ENCODE measurements around the gene MAP6. TPM values are rescaled to one million over a fixed set of nuclear protein-coding genes. Genes with fewer than 3 reads are reported as not detected.
A peak's percentile ranks its signal among the peaks of the same experiment; 100 is the strongest.
"Not testable (repeated sequence)": the region's sequence is repeated elsewhere in the genome, so short reads cannot be mapped to it uniquely, and the experiment has no call there.

The MAP6 gene
- total RNA-seq, 1 donor from 2014 or later: 2.1 TPM

DNA sequence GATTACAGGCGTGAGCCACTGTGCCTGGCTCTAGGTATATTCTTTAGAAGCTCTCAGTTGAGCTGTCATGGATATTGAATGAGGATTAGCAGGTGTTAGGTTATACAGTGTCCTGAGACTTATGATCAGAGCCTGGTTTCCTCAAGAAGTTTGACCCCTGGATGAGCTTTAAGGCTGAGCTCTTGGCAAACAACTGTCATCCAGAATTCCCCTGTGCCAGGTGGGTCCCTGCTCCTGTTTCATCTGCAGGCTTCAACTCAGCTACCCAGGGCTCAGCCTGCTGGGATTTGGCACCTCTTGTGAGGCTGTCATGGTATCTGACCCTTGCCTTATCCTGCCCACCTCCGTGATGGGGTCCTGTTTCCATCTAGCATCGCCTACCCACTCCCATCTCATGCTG, 82.4 kb downstream of the MAP6 start:
- Histone ChIP-seq H3K36me3 (ENCODE audit: control insufficient read depth in 3 of 3, insufficient read depth in 3 of 3, low read length in 3 of 3) (no peaks in the 10 kb centered on the region), H3K9ac (ENCODE audit: low read depth in 1 of 3, low read length in 3 of 3) (no peak overlapping the region), H3K4me1 (ENCODE audit: control insufficient read depth in 3 of 3, insufficient read depth in 3 of 3, low read length in 3 of 3) (peaks cover 13 to 18% (median 14%) of the 10 kb centered on the region in 3 donors)

DNA sequence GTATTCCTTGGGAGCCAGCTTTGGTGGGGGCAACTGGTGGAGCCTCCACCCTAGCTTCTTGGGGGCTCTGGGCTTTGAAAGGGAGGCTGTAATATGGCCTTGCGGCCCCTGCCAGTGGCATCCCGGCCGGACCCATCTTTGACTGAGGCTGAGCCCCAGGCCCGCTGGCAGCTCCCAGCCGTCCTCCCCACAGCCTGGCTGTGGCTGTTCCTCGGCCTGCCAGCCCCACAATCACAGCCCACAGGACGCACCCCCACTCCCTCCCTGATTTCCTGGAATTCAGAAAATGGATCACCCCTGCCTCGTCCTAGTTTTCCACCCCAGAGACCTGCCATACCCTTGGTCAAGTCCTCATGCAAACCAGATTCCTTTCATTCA, 83.6 kb downstream of the MAP6 start:
- no peak overlapping the region for H3K9ac ChIP-seq (ENCODE audit: low read depth in 1 of 3, low read length in 3 of 3)
- H3K9me3 ChIP-seq (ENCODE audit: control insufficient read depth in 3 of 3, low read length in 3 of 3): no peaks in the 10 kb centered on the region
- peaks cover 0 to 4% (median 0%) of the 10 kb centered on the region in 3 donors for H3K27me3 ChIP-seq (ENCODE audit: control insufficient read depth in 3 of 3, insufficient read depth in 3 of 3, low read length in 3 of 3)
- H3K36me3 ChIP-seq (ENCODE audit: control insufficient read depth in 3 of 3, insufficient read depth in 3 of 3, low read length in 3 of 3): no peaks in the 10 kb centered on the region
- peak overlapping the region; percentile 90 for H3K27ac ChIP-seq (ENCODE audit: low read depth, low read length)
- H3K4me3 ChIP-seq (ENCODE audit: low read length in 3 of 3): no peak overlapping the region
- H3K4me1 ChIP-seq (ENCODE audit: control insufficient read depth in 3 of 3, insufficient read depth in 3 of 3, low read length in 3 of 3): peaks cover 13 to 18% (median 14%) of the 10 kb centered on the region in 3 donors

More for the DNA sequence above, 82.4 kb downstream of the MAP6 start:
- no peak overlapping the region for H3K27ac ChIP-seq (ENCODE audit: low read depth, low read length)
- peaks cover 0 to 4% (median 0%) of the 10 kb centered on the region in 3 donors for H3K27me3 ChIP-seq (ENCODE audit: control insufficient read depth in 3 of 3, insufficient read depth in 3 of 3, low read length in 3 of 3)
- no peaks in the 10 kb centered on the region for H3K9me3 ChIP-seq (ENCODE audit: control insufficient read depth in 3 of 3, low read length in 3 of 3)
- H3K4me3 ChIP-seq (ENCODE audit: low read length in 3 of 3): no peak overlapping the region

DNA sequence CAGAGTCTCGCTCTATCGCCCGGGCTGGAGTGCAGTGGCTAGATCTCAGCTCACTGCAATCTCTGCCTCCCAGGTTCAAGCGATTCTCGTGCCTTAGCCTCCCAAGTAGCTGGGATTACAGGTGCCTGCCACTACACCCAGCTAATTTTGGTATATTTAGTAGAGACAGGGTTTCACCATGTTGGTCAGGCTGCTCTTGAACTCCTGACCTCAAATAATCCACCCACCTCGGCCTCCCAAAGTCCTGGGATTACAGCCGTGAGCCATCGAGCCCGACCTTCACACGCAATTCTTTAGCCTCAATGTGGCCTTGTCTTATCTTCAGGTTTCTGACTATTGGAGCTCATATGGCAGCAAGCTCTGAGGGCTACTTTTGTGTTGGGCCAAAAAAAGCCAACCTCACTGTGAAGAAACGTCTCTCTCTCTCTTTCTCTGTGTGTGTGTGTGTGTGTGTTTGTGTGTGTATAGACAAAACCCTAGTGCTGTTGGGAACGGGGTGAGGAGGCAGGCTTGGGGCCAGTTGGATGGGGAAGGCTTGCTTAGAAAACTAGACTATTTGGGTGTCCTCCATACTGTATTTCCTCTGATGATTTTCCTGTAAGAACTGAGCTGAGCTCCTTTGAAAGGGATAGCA, 84.1 kb downstream of the MAP6 start:
- Histone ChIP-seq H3K4me1 (ENCODE audit: control insufficient read depth in 3 of 3, insufficient read depth in 3 of 3, low read length in 3 of 3) (peaks cover 13 to 18% (median 14%) of the 10 kb centered on the region in 3 donors), H3K4me3 (ENCODE audit: low read length in 3 of 3) (peak overlapping the region in 1 of 3 donors; percentile 87), H3K27ac (ENCODE audit: low read depth, low read length) (peak overlapping the region; percentile 90), H3K9ac (ENCODE audit: low read depth in 1 of 3, low read length in 3 of 3) (peak overlapping the region in 2 of 3 donors; percentile 89 to 93)
- H3K9me3 ChIP-seq (ENCODE audit: control insufficient read depth in 3 of 3, low read length in 3 of 3); H3K36me3 ChIP-seq (ENCODE audit: control insufficient read depth in 3 of 3, insufficient read depth in 3 of 3, low read length in 3 of 3); H3K27me3 ChIP-seq (ENCODE audit: control insufficient read depth in 3 of 3, insufficient read depth in 3 of 3, low read length in 3 of 3): not testable (repeated sequence)

DNA sequence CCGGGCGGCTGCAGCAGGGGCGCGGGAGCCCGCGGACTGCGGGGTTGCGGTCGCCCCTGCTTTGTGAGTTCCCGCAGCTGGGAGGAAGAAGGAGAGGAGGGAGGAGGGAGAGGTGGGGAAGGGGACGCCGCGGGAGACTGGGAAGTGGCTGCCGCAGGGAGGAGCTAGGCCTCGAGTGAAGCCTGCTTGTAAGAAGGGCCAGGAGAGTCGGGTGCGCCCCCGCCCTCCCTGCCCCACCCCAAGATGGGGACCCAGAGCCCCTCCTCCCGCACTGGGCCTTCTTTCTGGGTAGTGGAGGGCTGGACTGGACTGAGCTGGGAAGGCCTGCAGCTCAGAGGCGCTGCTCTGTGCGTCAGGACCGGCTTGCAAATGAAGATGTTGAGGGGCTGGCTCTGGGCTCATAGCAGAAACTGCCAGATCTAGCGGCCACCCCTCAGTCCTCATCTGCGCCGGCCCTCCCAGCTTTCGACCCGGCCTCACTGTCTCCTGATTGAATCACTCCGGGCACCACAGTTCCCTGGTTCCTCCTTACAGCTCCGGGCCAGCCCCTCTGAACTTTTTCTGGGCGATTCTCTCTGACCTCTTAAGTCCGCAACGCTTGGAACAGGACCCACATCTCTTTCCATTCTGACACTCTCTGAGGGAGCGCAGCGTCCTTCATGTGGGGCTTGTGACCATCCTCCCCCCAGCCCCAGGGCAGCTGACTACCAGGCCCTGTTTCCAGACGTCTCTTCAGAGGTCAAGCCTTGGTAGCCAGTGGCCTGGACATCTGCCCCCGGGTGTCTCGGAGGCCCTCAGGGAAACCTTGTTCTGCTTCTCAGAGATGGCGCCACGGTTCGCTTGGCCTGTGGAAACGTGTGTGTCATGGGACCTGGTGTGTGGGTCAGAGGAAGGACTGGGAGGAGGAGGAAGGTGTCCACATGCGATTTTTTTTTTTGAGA, 84.8 kb downstream of the MAP6 start:
- Histone ChIP-seq H3K4me1 (ENCODE audit: control insufficient read depth in 3 of 3, insufficient read depth in 3 of 3, low read length in 3 of 3) (peaks cover 13 to 18% (median 14%) of the 10 kb centered on the region in 3 donors), H3K9me3 (ENCODE audit: control insufficient read depth in 3 of 3, low read length in 3 of 3) (no peaks in the 10 kb centered on the region), H3K4me3 (ENCODE audit: low read length in 3 of 3) (peak overlapping the region; percentile 82 to 87 (median 83)), H3K36me3 (ENCODE audit: control insufficient read depth in 3 of 3, insufficient read depth in 3 of 3, low read length in 3 of 3) (no peaks in the 10 kb centered on the region), H3K27me3 (ENCODE audit: control insufficient read depth in 3 of 3, insufficient read depth in 3 of 3, low read length in 3 of 3) (peaks cover 0 to 4% (median 0%) of the 10 kb centered on the region in 3 donors), H3K9ac (ENCODE audit: low read depth in 1 of 3, low read length in 3 of 3) (peak overlapping the region; percentile 88 to 93 (median 89)), H3K27ac (ENCODE audit: low read depth, low read length) (peak overlapping the region; percentile 90)

DNA sequence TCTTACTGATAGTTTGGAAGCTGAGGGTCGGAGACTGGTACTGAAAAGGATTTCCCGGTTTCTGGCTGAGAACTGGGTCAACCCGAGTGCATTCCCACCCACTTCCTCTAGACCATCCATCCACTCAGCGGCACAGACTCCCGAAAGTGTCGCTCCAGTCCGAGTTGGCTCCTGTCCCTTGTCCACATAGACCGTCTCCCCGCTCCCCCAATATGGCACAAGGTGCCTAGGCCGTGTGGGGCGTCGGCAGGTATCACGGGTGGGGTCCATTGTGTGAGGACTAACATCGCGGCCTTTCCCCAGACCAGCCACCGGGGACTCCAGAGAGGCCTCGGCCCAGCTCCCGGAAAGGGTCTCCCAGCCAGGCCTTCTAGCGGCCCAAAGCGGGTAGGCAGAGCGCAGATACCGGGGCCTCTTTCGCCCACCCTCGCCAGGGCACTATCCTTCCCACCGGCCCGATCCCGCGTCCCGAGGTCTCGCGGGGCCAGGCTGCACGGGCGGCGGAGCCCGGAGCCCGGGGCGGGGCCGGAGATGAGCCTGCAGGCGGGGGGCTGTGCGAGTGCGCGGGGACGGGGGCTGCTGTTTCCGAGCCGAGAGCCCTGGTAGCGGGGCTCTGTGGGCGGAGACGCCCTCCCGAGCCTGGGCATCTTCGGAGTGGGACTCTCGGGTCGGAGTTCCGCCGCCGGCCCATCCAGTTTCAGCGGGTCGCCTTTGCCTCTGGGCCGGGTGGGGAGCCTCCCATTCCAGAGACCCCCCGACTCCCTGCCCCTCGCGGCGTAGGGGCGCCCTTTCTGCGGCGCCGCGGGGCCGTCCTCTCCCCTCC, 85.7 kb downstream of the MAP6 start:
- Histone ChIP-seq H3K4me3 (ENCODE audit: low read length in 3 of 3) (peak overlapping the region; percentile 82 to 87 (median 83)), H3K9me3 (ENCODE audit: control insufficient read depth in 3 of 3, low read length in 3 of 3) (no peaks in the 10 kb centered on the region), H3K4me1 (ENCODE audit: control insufficient read depth in 3 of 3, insufficient read depth in 3 of 3, low read length in 3 of 3) (peaks cover 13 to 18% (median 14%) of the 10 kb centered on the region in 3 donors), H3K9ac (ENCODE audit: low read depth in 1 of 3, low read length in 3 of 3) (peak overlapping the region; percentile 88 to 93 (median 89)), H3K27me3 (ENCODE audit: control insufficient read depth in 3 of 3, insufficient read depth in 3 of 3, low read length in 3 of 3) (peaks cover 0 to 4% (median 0%) of the 10 kb centered on the region in 3 donors), H3K36me3 (ENCODE audit: control insufficient read depth in 3 of 3, insufficient read depth in 3 of 3, low read length in 3 of 3) (no peaks in the 10 kb centered on the region), H3K27ac (ENCODE audit: low read depth, low read length) (peak overlapping the region; percentile 90)

DNA sequence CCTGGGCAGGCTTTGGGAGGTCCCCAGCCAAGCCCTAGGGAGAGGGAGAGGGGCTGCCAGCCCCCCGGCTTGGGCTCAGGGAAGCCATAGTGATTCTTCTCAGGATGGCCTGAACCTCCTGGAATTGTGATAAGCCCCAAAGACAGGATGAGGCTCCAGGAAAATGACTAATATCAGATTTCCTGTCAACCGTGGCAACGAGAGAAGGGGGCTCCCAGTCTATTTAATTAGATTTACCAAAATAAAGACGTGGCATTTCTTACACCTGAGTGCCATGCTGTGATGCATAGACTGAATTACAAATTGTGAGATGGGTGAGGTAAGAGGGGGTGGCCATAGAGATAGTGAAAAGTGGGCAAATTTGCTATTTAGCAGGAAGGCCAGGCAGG, 86.3 kb downstream of the MAP6 start:
- Histone ChIP-seq H3K9ac (ENCODE audit: low read depth in 1 of 3, low read length in 3 of 3) (peak overlapping the region; percentile 88 to 93 (median 89)), H3K4me1 (ENCODE audit: control insufficient read depth in 3 of 3, insufficient read depth in 3 of 3, low read length in 3 of 3) (peaks cover 13 to 18% (median 14%) of the 10 kb centered on the region in 3 donors), H3K4me3 (ENCODE audit: low read length in 3 of 3) (peak overlapping the region; percentile 82 to 87 (median 83)), H3K27me3 (ENCODE audit: control insufficient read depth in 3 of 3, insufficient read depth in 3 of 3, low read length in 3 of 3) (peaks cover 0 to 4% (median 0%) of the 10 kb centered on the region in 3 donors), H3K36me3 (ENCODE audit: control insufficient read depth in 3 of 3, insufficient read depth in 3 of 3, low read length in 3 of 3) (no peaks in the 10 kb centered on the region), H3K27ac (ENCODE audit: low read depth, low read length) (peak overlapping the region; percentile 90), H3K9me3 (ENCODE audit: control insufficient read depth in 3 of 3, low read length in 3 of 3) (no peaks in the 10 kb centered on the region)

DNA sequence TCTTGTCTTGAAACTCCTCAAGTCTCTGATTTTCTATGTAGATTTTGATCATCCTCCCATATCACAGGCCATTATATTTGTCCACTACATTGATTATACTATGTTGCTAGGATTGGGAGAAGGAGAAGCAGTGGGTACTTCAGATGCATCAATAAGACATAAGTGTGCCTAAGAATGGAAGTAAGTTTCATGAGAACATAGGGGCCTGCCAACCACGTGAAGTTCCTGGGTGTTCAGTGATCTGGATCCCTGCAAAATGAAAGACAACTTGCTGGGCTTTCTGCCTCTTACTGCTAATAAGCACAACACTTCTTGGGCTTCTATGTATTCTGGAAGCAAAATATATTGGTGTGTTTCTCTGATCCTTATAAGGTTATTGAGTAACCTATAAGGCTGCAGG, 89.0 kb downstream of the MAP6 start:
- H3K27me3 ChIP-seq (ENCODE audit: control insufficient read depth in 3 of 3, insufficient read depth in 3 of 3, low read length in 3 of 3): peaks cover 0 to 4% (median 0%) of the 10 kb centered on the region in 3 donors
- no peaks in the 10 kb centered on the region for H3K9me3 ChIP-seq (ENCODE audit: control insufficient read depth in 3 of 3, low read length in 3 of 3)
- no peak overlapping the region for H3K27ac ChIP-seq (ENCODE audit: low read depth, low read length)
- no peaks in the 10 kb centered on the region for H3K36me3 ChIP-seq (ENCODE audit: control insufficient read depth in 3 of 3, insufficient read depth in 3 of 3, low read length in 3 of 3)
- H3K9ac ChIP-seq (ENCODE audit: low read depth in 1 of 3, low read length in 3 of 3): no peak overlapping the region
- no peak overlapping the region for H3K4me3 ChIP-seq (ENCODE audit: low read length in 3 of 3)
- peaks cover 13 to 23% (median 18%) of the 10 kb centered on the region in 3 donors for H3K4me1 ChIP-seq (ENCODE audit: control insufficient read depth in 3 of 3, insufficient read depth in 3 of 3, low read length in 3 of 3)

DNA sequence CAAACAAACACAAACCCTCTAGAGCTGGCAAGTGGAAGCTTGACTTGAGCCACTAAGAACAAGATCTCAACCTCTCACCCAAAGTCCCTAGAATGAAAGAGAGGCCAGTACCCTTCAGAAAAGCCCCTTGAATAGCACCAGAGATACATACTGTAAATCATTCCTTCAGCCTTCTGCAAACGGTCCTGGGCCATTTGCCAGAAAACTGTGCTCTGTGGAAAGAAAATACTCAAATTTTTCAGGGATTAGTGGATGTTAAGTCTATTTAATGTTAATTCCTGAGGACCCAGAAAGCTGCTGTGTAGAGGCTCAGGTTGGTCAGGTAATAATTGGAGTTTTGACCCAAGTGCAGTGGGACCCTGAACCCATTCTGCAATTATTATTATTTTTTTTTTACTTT, 89.9 kb downstream of the MAP6 start:
- no peak overlapping the region for H3K27ac ChIP-seq (ENCODE audit: low read depth, low read length)
- peaks cover 0 to 3% (median under 1%) of the 10 kb centered on the region in 3 donors for H3K36me3 ChIP-seq (ENCODE audit: control insufficient read depth in 3 of 3, insufficient read depth in 3 of 3, low read length in 3 of 3)
- no peak overlapping the region for H3K4me3 ChIP-seq (ENCODE audit: low read length in 3 of 3)

DNA sequence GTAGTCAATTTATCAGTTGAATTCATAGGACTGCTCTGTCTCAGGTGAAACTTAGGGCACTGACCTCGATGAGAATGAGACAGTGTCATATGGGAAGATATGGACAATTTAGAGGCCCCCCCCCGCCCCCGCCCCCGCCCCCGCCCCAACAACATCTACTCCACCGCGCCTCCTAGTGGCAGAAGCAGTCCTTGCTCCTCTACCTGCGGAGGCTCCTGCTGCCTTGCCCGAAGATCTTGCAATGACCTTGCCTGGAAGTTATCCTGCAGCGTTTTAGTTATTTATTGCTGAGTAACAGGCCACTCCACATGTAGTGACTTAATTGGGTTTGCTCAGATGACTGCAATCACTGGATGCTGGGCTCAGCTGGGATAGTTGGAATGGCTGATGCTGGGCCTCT, 91.6 kb downstream of the MAP6 start:
- H3K27me3 ChIP-seq (ENCODE audit: control insufficient read depth in 3 of 3, insufficient read depth in 3 of 3, low read length in 3 of 3): peaks cover 0 to 3% (median 0%) of the 10 kb centered on the region in 3 donors
- peaks cover 11 to 15% (median 14%) of the 10 kb centered on the region in 3 donors for H3K36me3 ChIP-seq (ENCODE audit: control insufficient read depth in 3 of 3, insufficient read depth in 3 of 3, low read length in 3 of 3)
- peaks cover 15 to 20% (median 18%) of the 10 kb centered on the region in 3 donors for H3K4me1 ChIP-seq (ENCODE audit: control insufficient read depth in 3 of 3, insufficient read depth in 3 of 3, low read length in 3 of 3)
- no peak overlapping the region for H3K4me3 ChIP-seq (ENCODE audit: low read length in 3 of 3)
- no peak overlapping the region for H3K9ac ChIP-seq (ENCODE audit: low read depth in 1 of 3, low read length in 3 of 3)
- H3K9me3 ChIP-seq (ENCODE audit: control insufficient read depth in 3 of 3, low read length in 3 of 3): no peaks in the 10 kb centered on the region
- H3K27ac ChIP-seq (ENCODE audit: low read depth, low read length): no peak overlapping the region

More for the DNA sequence above, 89.9 kb downstream of the MAP6 start:
- Histone ChIP-seq H3K4me1 (ENCODE audit: control insufficient read depth in 3 of 3, insufficient read depth in 3 of 3, low read length in 3 of 3) (peaks cover 6 to 18% (median 14%) of the 10 kb centered on the region in 3 donors), H3K27me3 (ENCODE audit: control insufficient read depth in 3 of 3, insufficient read depth in 3 of 3, low read length in 3 of 3) (peaks cover 0 to 4% (median 0%) of the 10 kb centered on the region in 3 donors), H3K9me3 (ENCODE audit: control insufficient read depth in 3 of 3, low read length in 3 of 3) (no peaks in the 10 kb centered on the region), H3K9ac (ENCODE audit: low read depth in 1 of 3, low read length in 3 of 3) (no peak overlapping the region)

Measured in skeletal muscle tissue (tissue), 4 donors.